ENCODE data around the gene PCGF2. TPM values are rescaled to one million over a fixed set of nuclear protein-coding genes. Genes with fewer than 3 reads are reported as not detected.

Gene PCGF2
- total RNA-seq (ENCODE audit: unreplicated experiment), result 79.4 TPM
- long read RNA-seq, partial matches to known transcripts, result 1 of 3 reads
- long read RNA-seq, other reads (novel, unspliced or antisense), result 2 of 3 reads

DNA sequence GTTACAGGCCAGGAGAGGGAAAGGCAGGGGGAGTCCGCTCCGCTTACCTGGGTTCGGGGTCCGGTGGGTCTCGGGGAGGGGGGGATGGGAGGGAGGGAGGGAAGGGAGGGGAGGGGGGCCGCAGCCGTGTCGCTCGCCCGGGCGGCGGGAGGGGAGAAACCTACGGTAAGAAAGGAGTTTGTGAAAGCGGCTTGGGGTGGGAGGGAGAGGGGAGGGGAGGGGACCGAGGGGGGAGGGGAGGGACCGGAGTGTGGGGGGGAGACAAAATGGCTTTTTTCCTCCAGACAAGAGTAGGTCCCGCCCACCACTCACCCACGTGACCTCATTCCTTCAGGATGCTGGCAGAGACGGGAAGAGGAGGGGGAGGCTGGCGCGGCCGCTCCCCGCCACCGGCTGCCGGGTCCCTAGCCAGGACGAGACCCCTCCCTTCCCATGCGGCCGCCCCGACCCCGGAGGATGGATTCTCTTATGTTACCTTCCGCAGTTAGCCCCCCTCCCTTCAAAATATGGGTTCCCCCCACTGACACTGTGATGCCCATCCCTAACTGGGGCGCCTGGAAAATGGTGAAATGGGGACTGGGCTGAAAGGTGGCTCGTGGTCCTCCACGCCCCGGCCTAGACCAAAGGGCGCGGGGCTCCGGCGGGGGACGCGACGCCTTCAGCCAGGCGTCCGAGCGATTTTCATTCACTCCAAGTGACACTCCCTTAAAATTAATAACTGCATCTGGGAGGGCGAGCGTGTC lies at the start of gene PCGF2:
Gene PCGF2 (minus strand): TSS at position 188 of the 743 bp plus-strand sequence. CDS start 7,934 bp downstream, outside the sequence.
- Mint-ChIP-seq H3K9me3 (ENCODE audit: unreplicated experiment) (no peaks in the 10 kb centered on the region), H3K4me1 (ENCODE audit: unreplicated experiment) (peaks cover 45% of the 10 kb centered on the region), H3K4me3 (ENCODE audit: unreplicated experiment) (peak within 1 kb of the TSS; percentile 98), H3K27ac (ENCODE audit: unreplicated experiment) (no peak within 1 kb of the TSS), H3K36me3 (ENCODE audit: low read depth, unreplicated experiment) (peaks cover 21% of the 10 kb centered on the region), H3K27me3 (ENCODE audit: unreplicated experiment) (peaks cover 23% of the 10 kb centered on the region)
- peak; percentile 86 for DNase-seq (ENCODE audit: low spot score)
- TF ChIP-seq CTCF (IDR thresholded peaks at IDR 0.05; ENCODE audit: unreplicated experiment), result no peak

DNA sequence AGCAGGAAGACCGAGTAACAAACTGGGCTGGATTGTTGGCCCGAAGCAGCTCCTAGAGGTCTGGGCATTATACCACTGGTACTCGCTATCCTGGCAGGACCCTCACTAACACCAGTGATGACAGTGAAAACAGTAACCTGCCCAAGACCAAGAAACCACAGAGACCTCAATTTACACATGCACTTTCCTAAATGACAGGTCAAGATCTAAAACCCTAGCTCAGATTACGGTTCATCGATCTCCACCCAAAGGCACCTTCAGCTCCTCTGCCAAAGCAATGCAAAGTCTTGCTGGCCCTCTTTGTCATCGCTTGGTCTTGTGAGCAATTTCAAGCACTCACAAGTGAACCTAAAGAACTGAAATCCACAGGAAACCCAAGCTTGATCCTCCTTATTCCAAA lies 49.7 kb upstream of the PCGF2 start:
- peaks cover 34% of the 10 kb centered on the region for H3K4me1 Mint-ChIP-seq (ENCODE audit: unreplicated experiment)
- peaks cover 7% of the 10 kb centered on the region for H3K27me3 Mint-ChIP-seq (ENCODE audit: unreplicated experiment)
- TF ChIP-seq CTCF (IDR thresholded peaks at IDR 0.05; ENCODE audit: unreplicated experiment), result no peak
- H3K36me3 Mint-ChIP-seq (ENCODE audit: low read depth, unreplicated experiment), result peaks cover 29% of the 10 kb centered on the region
- H3K9me3 Mint-ChIP-seq (ENCODE audit: unreplicated experiment), result no peaks in the 10 kb centered on the region
- H3K27ac Mint-ChIP-seq (ENCODE audit: unreplicated experiment), result peak overlapping the region; percentile 96
- no peak for DNase-seq (ENCODE audit: low spot score)
- H3K4me3 Mint-ChIP-seq (ENCODE audit: unreplicated experiment), result peak overlapping the region; percentile 100

DNA sequence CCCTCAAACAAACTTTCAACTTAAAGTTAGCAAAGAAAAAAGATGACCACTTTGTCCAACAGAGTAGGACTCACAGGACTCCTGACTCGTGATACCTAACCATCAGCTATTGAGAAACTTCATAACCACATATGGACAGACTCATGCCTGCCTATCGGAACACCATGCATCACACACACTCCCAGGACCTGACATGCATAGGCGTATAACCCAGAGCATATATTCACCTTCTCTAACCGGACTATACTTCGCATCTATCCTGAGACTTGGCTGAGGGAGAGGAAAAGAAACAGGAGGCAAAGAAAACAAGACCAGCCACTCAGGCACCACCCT lies 49.0 kb upstream of the PCGF2 start:
- Mint-ChIP-seq H3K4me3 (ENCODE audit: unreplicated experiment) (peak overlapping the region; percentile 84), H3K36me3 (ENCODE audit: low read depth, unreplicated experiment) (peaks cover 26% of the 10 kb centered on the region), H3K27me3 (ENCODE audit: unreplicated experiment) (peaks cover 7% of the 10 kb centered on the region), H3K9me3 (ENCODE audit: unreplicated experiment) (no peaks in the 10 kb centered on the region), H3K27ac (ENCODE audit: unreplicated experiment) (peak overlapping the region; percentile 21), H3K4me1 (ENCODE audit: unreplicated experiment) (peaks cover 37% of the 10 kb centered on the region)
- DNase-seq (ENCODE audit: low spot score), result no peak
- TF ChIP-seq CTCF (IDR thresholded peaks at IDR 0.05; ENCODE audit: unreplicated experiment), result no peak

DNA sequence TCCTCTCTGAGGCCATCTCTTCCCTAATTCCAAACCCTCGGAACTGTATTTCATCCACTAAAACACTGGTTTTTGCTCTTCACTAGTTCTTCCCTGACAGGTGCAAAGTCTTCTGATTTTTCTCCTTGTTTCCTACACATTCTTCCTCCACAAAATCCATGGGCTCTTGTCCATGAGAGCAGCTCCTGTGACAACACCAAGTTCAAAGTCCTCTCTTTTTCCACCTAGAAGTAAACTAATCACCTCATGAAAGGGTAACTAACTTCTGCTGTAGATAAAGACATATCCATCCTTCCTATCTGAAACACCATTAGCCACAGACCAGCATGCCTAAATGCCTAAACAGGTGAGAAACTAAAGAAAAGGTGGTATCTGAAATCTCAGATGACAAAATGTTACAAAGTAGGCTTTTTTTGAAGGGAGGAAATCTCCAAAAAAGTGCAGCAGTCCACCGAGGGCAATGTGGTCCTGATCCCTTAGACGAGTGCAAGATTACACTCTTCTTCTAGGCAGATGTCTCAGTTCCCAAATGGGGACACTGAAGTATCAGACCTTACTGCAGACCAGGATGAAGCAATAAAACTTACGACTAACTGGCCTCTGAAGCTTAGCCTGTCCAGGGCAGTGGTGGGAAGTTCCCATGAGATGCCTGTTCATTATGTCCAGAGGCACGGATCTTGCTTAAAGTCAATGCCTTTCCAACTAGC lies 48.5 kb upstream of the PCGF2 start:
- no peak for DNase-seq (ENCODE audit: low spot score)
- H3K4me3 Mint-ChIP-seq (ENCODE audit: unreplicated experiment), result peak overlapping the region; percentile 84
- no peaks in the 10 kb centered on the region for H3K9me3 Mint-ChIP-seq (ENCODE audit: unreplicated experiment)
- peak overlapping the region; percentile 21 for H3K27ac Mint-ChIP-seq (ENCODE audit: unreplicated experiment)
- peaks cover 21% of the 10 kb centered on the region for H3K36me3 Mint-ChIP-seq (ENCODE audit: low read depth, unreplicated experiment)
- H3K27me3 Mint-ChIP-seq (ENCODE audit: unreplicated experiment), result peaks cover 7% of the 10 kb centered on the region
- peaks cover 37% of the 10 kb centered on the region for H3K4me1 Mint-ChIP-seq (ENCODE audit: unreplicated experiment)
- TF ChIP-seq CTCF (IDR thresholded peaks at IDR 0.05; ENCODE audit: unreplicated experiment), result no peak

DNA sequence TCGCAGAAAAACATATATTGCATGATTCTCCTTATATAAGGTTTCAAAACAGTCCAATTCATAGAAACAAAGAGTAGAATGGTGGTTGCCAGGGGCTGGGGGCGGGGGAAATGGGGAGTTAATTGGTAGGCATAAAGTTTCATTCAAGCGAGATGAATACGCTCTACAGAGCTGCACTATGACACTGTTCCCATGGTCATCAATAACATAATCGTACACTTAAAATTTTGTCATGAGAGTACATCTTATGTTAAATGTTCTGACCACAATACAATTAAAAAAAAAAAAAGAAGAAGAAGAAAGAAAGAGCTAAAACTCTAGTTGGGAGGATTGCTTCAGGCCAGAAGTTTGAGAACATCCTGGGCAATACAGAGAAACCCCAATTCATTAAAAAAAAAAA lies 46.1 kb upstream of the PCGF2 start:
- Mint-ChIP-seq H3K9me3 (ENCODE audit: unreplicated experiment) (no peaks in the 10 kb centered on the region), H3K27me3 (ENCODE audit: unreplicated experiment) (peaks cover 4% of the 10 kb centered on the region), H3K4me1 (ENCODE audit: unreplicated experiment) (peaks cover 49% of the 10 kb centered on the region), H3K27ac (ENCODE audit: unreplicated experiment) (no peak overlapping the region), H3K36me3 (ENCODE audit: low read depth, unreplicated experiment) (peaks cover 8% of the 10 kb centered on the region), H3K4me3 (ENCODE audit: unreplicated experiment) (no peak overlapping the region)
- no peak for DNase-seq (ENCODE audit: low spot score)
- no peak for TF ChIP-seq CTCF (IDR thresholded peaks at IDR 0.05; ENCODE audit: unreplicated experiment)

Data from endothelial cell (in vitro differentiated cells).